Prostate gland (tissue), 2 donors: ENCODE data around the gene AOAH. TPM values are rescaled to one million over a fixed set of nuclear protein-coding genes. Genes with fewer than 3 reads are reported as not detected.

Experiments
- DNase-seq: peaks from one replicate; pipeline ENCODE4 v3.0.0-alpha.2; 2019; ENCODE audit warnings: low spot score
- H3K27ac ChIP-seq, 2 donors: fragments of 200-600 bp; sonication (generic); 2 replicates each; pipeline ENCODE4 v1.5.1; 2017 to 2019
- H3K27me3 ChIP-seq: fragments of 200-600 bp; sonication (generic); replicated peaks from 2 replicates; pipeline ENCODE4 v1.5.1; 2019; ENCODE audit not compliant: insufficient read depth
- H3K36me3 ChIP-seq, 2 donors: fragments of 200-600 bp; sonication (generic); 1 replicate in 1 of 2; 2 replicates in 1 of 2; pipeline versions ENCODE4 v1.5.1 to v1.8.1; 2017 to 2019
- H3K4me1 ChIP-seq: fragments of 200-600 bp; sonication (generic); replicated peaks from 2 replicates; pipeline ENCODE4 v1.5.1; 2019
- H3K4me3 ChIP-seq, 2 donors: fragments of 200-600 bp; sonication (generic); 2 replicates each; pipeline ENCODE4 v1.5.1; 2017 to 2019
- H3K9me3 ChIP-seq: fragments of 200-600 bp; sonication (generic); 2 replicates; pipeline ENCODE4 v1.5.1; 2017
- CTCF ChIP-seq, 4 experiments: fragments of 200-600 bp in 2 of 4; fragments of 450-650 bp in 2 of 4; sonication (generic) in 2 of 4; IDR thresholded peaks; 1 replicate in 3 of 4; 2 replicates in 1 of 4; pipeline ENCODE4 v1.5.1; 2016 to 2019; ENCODE audit warnings: antibody characterized with exemption in 4 of 4, mild to moderate bottlenecking in 2 of 4, moderate library complexity in 2 of 4
- POLR2A ChIP-seq: fragments of 450-650 bp; IDR thresholded peaks from one replicate; pipeline ENCODE4 v1.6.1; 2016; ENCODE audit warnings: antibody characterized with exemption, mild to moderate bottlenecking
- POLR2AphosphoS5 ChIP-seq: sonication (generic); formaldehyde crosslinking; IDR thresholded peaks from one replicate; pipeline ENCODE4 v1.6.1; 2017; ENCODE audit warnings: antibody characterized with exemption
- WGBS: methylation state at CpG from one replicate; pipeline ENCODE4 v1.1.5; 2018; 5-methylcytosine and 5-hydroxymethylcytosine counted together
- intact Hi-C: fragments of 100-400 bp; cut with DNase I; formaldehyde crosslinking; loops from one replicate; pipeline ENCODE4 v1.14.2; 2022
- total RNA-seq, 2 donors: library from RNA; depleted of rRNA; stranded (reverse); fragments of >200 nt; gene quantifications; one replicate each; pipeline ENCODE4 v1.1.0, GENCODE V29; 2016

AOAH gene
- total RNA-seq, 2 donors from 2014 or later, result 4.1 to 4.8 TPM

- intact Hi-C loops, result no loop called here
These were observed 102.9 kb downstream of the AOAH start for GRCh38 chr7:36621396-36621795.

GRCh38 chr7:36620166-36620708 lies 104.1 kb downstream of the AOAH start:
- Histone ChIP-seq H3K27me3 (no peaks in the 10 kb centered on the region), H3K36me3 (no peaks in the 10 kb centered on the region), H3K9me3 (no peaks in the 10 kb centered on the region), H3K27ac (no peak overlapping the region), H3K4me3 (no peak overlapping the region), H3K4me1 (no peaks in the 10 kb centered on the region)
- TF ChIP-seq POLR2AphosphoS5 (no peak), CTCF (IDR thresholded peaks at IDR 0.05) (no peak), POLR2A (no peak)
- intact Hi-C loops, result no loop called here
- no peak for DNase-seq
- 50% methylated on average over 4 of the region's 4 CpGs for WGBS

More at GRCh38 chr7:36621396-36621795, 102.9 kb downstream of the AOAH start:
- H3K4me1 ChIP-seq, result no peaks in the 10 kb centered on the region
- H3K27ac ChIP-seq, result no peak overlapping the region
- no peaks in the 10 kb centered on the region for H3K27me3 ChIP-seq
- DNase-seq, result no peak
- H3K36me3 ChIP-seq, result no peaks in the 10 kb centered on the region
- WGBS, result 78% methylated on average over 10 of the region's 10 CpGs
- TF ChIP-seq POLR2A (no peak), CTCF (IDR thresholded peaks at IDR 0.05) (no peak), POLR2AphosphoS5 (no peak)
- no peaks in the 10 kb centered on the region for H3K9me3 ChIP-seq
- H3K4me3 ChIP-seq, result no peak overlapping the region

GRCh38 chr7:36617408-36617807 lies 106.9 kb downstream of the AOAH start:
- Histone ChIP-seq H3K27ac (no peak overlapping the region), H3K4me1 (no peaks in the 10 kb centered on the region), H3K27me3 (no peaks in the 10 kb centered on the region), H3K36me3 (no peaks in the 10 kb centered on the region), H3K4me3 (no peak overlapping the region), H3K9me3 (no peaks in the 10 kb centered on the region)
- WGBS, result 88% methylated on average over 1 of the region's 1 CpG
- intact Hi-C loops, result no loop called here
- DNase-seq, result no peak
- no peak for TF ChIP-seq POLR2AphosphoS5
- TF ChIP-seq CTCF (IDR thresholded peaks at IDR 0.05), result no peak
- no peak for TF ChIP-seq POLR2A

- Histone ChIP-seq H3K27ac (no peak overlapping the region), H3K27me3 (no peaks in the 10 kb centered on the region), H3K36me3 (no peaks in the 10 kb centered on the region), H3K9me3 (no peaks in the 10 kb centered on the region), H3K4me3 (no peak overlapping the region), H3K4me1 (no peaks in the 10 kb centered on the region)
- intact Hi-C loops, result no loop called here
- WGBS, result 60% methylated on average over 10 of the region's 10 CpGs
- DNase-seq, result no peak
- no peak for TF ChIP-seq POLR2A
- no peak for TF ChIP-seq POLR2AphosphoS5
- TF ChIP-seq CTCF (IDR thresholded peaks at IDR 0.05), result no peak
These were observed 108.3 kb downstream of the AOAH start for GRCh38 chr7:36615852-36616540.

- Histone ChIP-seq H3K27ac (no peak overlapping the region), H3K9me3 (no peaks in the 10 kb centered on the region), H3K36me3 (no peaks in the 10 kb centered on the region), H3K4me3 (no peak overlapping the region), H3K27me3 (no peaks in the 10 kb centered on the region), H3K4me1 (no peaks in the 10 kb centered on the region)
- no peak for DNase-seq
- intact Hi-C loops, result no loop called here
- WGBS, result 65% methylated on average over 2 of the region's 2 CpGs
- TF ChIP-seq POLR2AphosphoS5 (no peak), POLR2A (no peak), CTCF (IDR thresholded peaks at IDR 0.05) (no peak)
These were observed 109.3 kb downstream of the AOAH start for GRCh38 chr7:36614959-36615358.
